Progenitor cell of endocrine pancreas (in vitro differentiated cells): ENCODE measurements around the gene NUPR1. TPM values are rescaled to one million over a fixed set of nuclear protein-coding genes. Genes with fewer than 3 reads are reported as not detected.
A peak's percentile ranks its signal among the peaks of the same experiment; 100 is the strongest.
"Not testable (repeated sequence)": the region's sequence is repeated elsewhere in the genome, so short reads cannot be mapped to it uniquely, and the experiment has no call there.

Source experiments
- DNase-seq: peaks from one replicate; pipeline ENCODE4 v3.0.0; 2021; ENCODE audit warnings: low spot score; ENCODE audit not compliant: unreplicated experiment
- H3K27ac Mint-ChIP-seq: 2 replicates; pipeline ENCODE4 v1.8.0; 2021; ENCODE audit warnings: mild to moderate bottlenecking, moderate library complexity, mixed read lengths
- H3K27me3 Mint-ChIP-seq: 2 replicates; pipeline ENCODE4 v1.8.0; 2021; ENCODE audit warnings: mixed read lengths
- H3K36me3 Mint-ChIP-seq: 2 replicates; pipeline ENCODE4 v1.8.0; 2022; ENCODE audit warnings: mixed read lengths; ENCODE audit not compliant: insufficient read depth
- H3K4me1 Mint-ChIP-seq: 2 replicates; pipeline ENCODE4 v1.8.0; 2021; ENCODE audit warnings: low read depth, mixed read lengths
- H3K4me3 Mint-ChIP-seq: 2 replicates; pipeline ENCODE4 v1.8.0; 2021; ENCODE audit warnings: low read depth, mild to moderate bottlenecking, moderate library complexity, mixed read lengths
- H3K9me3 Mint-ChIP-seq: 2 replicates; pipeline ENCODE4 v1.8.0; 2021; ENCODE audit warnings: low read depth, mixed read lengths
- CTCF ChIP-seq: fragments of 200-600 bp; sonication (generic); IDR thresholded peaks from one replicate; pipeline ENCODE4 v1.5.0; 2021; ENCODE audit warnings: antibody characterized with exemption, mild to moderate bottlenecking; ENCODE audit not compliant: unreplicated experiment
- total RNA-seq: library from RNA; stranded (reverse); gene quantifications from 2 replicates; pipeline ENCODE4 v1.2.1, GENCODE V29; 2021

NUPR1 gene
- total RNA-seq, 1 donor from 2014 or later, result not detected

- H3K9me3 Mint-ChIP-seq, result peaks cover 14% of the 10 kb centered on the region
- TF ChIP-seq CTCF, result no peak
- no peak for DNase-seq
- peak overlapping the region; percentile 51 for H3K27ac Mint-ChIP-seq
- no peak overlapping the region for H3K4me3 Mint-ChIP-seq
- H3K36me3 Mint-ChIP-seq, result no peaks in the 10 kb centered on the region
- peaks cover 20% of the 10 kb centered on the region for H3K4me1 Mint-ChIP-seq
- H3K27me3 Mint-ChIP-seq, result no peaks in the 10 kb centered on the region
Measured at GRCh38 chr16:28528463-28528867, 10.3 kb downstream of the NUPR1 start.

GRCh38 chr16:28527985-28528384, 10.8 kb downstream of the NUPR1 start:
- H3K36me3 Mint-ChIP-seq, result no peaks in the 10 kb centered on the region
- peaks cover 14% of the 10 kb centered on the region for H3K9me3 Mint-ChIP-seq
- H3K27ac Mint-ChIP-seq, result peak overlapping the region; percentile 67
- H3K4me1 Mint-ChIP-seq, result peaks cover 18% of the 10 kb centered on the region
- no peak overlapping the region for H3K4me3 Mint-ChIP-seq
- H3K27me3 Mint-ChIP-seq, result no peaks in the 10 kb centered on the region
- no peak for DNase-seq
- TF ChIP-seq CTCF, result no peak

- peaks cover 14% of the 10 kb centered on the region for H3K9me3 Mint-ChIP-seq
- not testable (repeated sequence) for DNase-seq, H3K36me3 Mint-ChIP-seq, H3K4me3 Mint-ChIP-seq, H3K27me3 Mint-ChIP-seq, H3K27ac Mint-ChIP-seq
- peaks cover 15% of the 10 kb centered on the region for H3K4me1 Mint-ChIP-seq
Measured at GRCh38 chr16:28527100-28527785, 11.5 kb downstream of the NUPR1 start.

- TF ChIP-seq CTCF, result no peak
- Mint-ChIP-seq H3K4me1 (peaks cover 12% of the 10 kb centered on the region), H3K9me3 (peaks cover 14% of the 10 kb centered on the region), H3K4me3 (no peak overlapping the region), H3K36me3 (no peaks in the 10 kb centered on the region), H3K27me3 (no peaks in the 10 kb centered on the region), H3K27ac (peak overlapping the region; percentile 10)
- no peak for DNase-seq
Measured at GRCh38 chr16:28526201-28527099, 12.3 kb downstream of the NUPR1 start.

GRCh38 chr16:28524681-28525171, 14.0 kb downstream of the NUPR1 start:
- peaks cover 12% of the 10 kb centered on the region for H3K4me1 Mint-ChIP-seq
- H3K27me3 Mint-ChIP-seq, result no peaks in the 10 kb centered on the region
- H3K9me3 Mint-ChIP-seq, result peaks cover 14% of the 10 kb centered on the region
- DNase-seq, result no peak
- H3K27ac Mint-ChIP-seq, result no peak overlapping the region
- no peak overlapping the region for H3K4me3 Mint-ChIP-seq
- H3K36me3 Mint-ChIP-seq, result no peaks in the 10 kb centered on the region
- no peak for TF ChIP-seq CTCF
